ENCODE results near the gene IGF2BP3. TPM values are rescaled to one million over a fixed set of nuclear protein-coding genes. Genes with fewer than 3 reads are reported as not detected.

The IGF2BP3 gene
- polyA plus RNA-seq, 1 donor (not counting 4 experiments of a cell fraction or from before 2014, with no cell fraction given): 22.3 TPM

DNA sequence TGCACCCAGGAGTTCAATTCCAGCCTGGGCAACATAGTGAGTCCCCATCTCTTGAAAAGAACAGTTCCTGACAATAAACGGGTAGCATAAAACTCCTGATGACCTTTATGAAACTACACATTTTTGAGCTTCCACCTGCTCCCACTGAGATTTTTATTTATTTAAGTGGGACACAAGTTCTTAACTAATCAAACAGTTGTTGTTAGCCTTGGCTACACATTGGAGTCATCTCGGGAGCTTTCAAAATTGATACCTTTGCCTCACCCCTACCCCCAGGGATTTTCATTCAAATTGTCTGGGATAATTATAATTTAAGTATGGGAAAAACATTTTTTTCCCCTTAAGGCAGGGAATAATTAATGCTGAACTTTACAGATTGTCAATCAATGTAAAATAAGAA is 131.9 kb downstream of the IGF2BP3 start:
- H4K20me1 ChIP-seq (ENCODE audit: control insufficient read depth, extremely low read depth, insufficient read depth, low read length): no peaks in the 10 kb centered on the region
- no peaks in the 10 kb centered on the region for H3K9me1 ChIP-seq (ENCODE audit: control insufficient read depth, extremely low read depth, insufficient read depth, low read length)
- dilution Hi-C loops (cut with MboI; ENCODE audit: extremely low pct_ligation_motif_present, low sequenced_read_pairs): no loop called here
- no peak overlapping the region for H3K4me2 ChIP-seq (ENCODE audit: control insufficient read depth, extremely low read depth, insufficient read depth, low read depth, low read length)
- H3K9ac ChIP-seq (ENCODE audit: control insufficient read depth, extremely low read depth, insufficient read depth, low read length): no peak overlapping the region
- peaks cover 18% of the 10 kb centered on the region for H3K4me1 ChIP-seq (ENCODE audit: control insufficient read depth, extremely low read depth, insufficient read depth, low read length)
- no peaks in the 10 kb centered on the region for H3K9me3 ChIP-seq (ENCODE audit: control insufficient read depth, low read depth, low read length)
- no peak for DNase-seq (ENCODE audit: low read depth, low spot score)
- no peaks in the 10 kb centered on the region for H3K27me3 ChIP-seq (ENCODE audit: control insufficient read depth, extremely low read depth, insufficient read depth, low read length)
- no peak for FAIRE-seq
- no peak overlapping the region for H3K4me3 ChIP-seq (ENCODE audit: control insufficient read depth in 2 of 3, extremely low read depth in 1 of 3, insufficient read depth in 2 of 3, low read depth in 1 of 3, low read length in 3 of 3)
- no peaks in the 10 kb centered on the region for H3K79me2 ChIP-seq (ENCODE audit: control insufficient read depth, insufficient read depth, low read length)
- TF ChIP-seq, protein P1, sequence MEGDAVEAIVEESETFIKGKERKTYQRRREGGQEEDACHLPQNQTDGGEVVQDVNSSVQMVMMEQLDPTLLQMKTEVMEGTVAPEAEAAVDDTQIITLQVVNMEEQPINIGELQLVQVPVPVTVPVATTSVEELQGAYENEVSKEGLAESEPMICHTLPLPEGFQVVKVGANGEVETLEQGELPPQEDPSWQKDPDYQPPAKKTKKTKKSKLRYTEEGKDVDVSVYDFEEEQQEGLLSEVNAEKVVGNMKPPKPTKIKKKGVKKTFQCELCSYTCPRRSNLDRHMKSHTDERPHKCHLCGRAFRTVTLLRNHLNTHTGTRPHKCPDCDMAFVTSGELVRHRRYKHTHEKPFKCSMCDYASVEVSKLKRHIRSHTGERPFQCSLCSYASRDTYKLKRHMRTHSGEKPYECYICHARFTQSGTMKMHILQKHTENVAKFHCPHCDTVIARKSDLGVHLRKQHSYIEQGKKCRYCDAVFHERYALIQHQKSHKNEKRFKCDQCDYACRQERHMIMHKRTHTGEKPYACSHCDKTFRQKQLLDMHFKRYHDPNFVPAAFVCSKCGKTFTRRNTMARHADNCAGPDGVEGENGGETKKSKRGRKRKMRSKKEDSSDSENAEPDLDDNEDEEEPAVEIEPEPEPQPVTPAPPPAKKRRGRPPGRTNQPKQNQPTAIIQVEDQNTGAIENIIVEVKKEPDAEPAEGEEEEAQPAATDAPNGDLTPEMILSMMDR (optimal IDR thresholded peaks at IDR 0.05 in 1 of 3, IDR thresholded peaks at IDR 0.05 in 1 of 3, conservative IDR thresholded peaks at IDR 0.05 in 1 of 3; ENCODE audit: extremely low read depth in 1 of 3, insufficient read depth in 2 of 3, low read length in 3 of 3): no peak
- TF ChIP-seq EZH2 (IDR thresholded peaks at IDR 0.05; ENCODE audit: low read length): no peak
- H3K36me3 ChIP-seq (ENCODE audit: control insufficient read depth in 2 of 2, extremely low read depth in 1 of 2, insufficient read depth in 2 of 2, low read length in 2 of 2): peaks cover 3 to 7% of the 10 kb centered on the region in 2 experiments
- H2AFZ ChIP-seq (ENCODE audit: control insufficient read depth, low read length): no peak overlapping the region
- no peak overlapping the region for H3K27ac ChIP-seq (ENCODE audit: control insufficient read depth, insufficient read depth, low read length)

DNA sequence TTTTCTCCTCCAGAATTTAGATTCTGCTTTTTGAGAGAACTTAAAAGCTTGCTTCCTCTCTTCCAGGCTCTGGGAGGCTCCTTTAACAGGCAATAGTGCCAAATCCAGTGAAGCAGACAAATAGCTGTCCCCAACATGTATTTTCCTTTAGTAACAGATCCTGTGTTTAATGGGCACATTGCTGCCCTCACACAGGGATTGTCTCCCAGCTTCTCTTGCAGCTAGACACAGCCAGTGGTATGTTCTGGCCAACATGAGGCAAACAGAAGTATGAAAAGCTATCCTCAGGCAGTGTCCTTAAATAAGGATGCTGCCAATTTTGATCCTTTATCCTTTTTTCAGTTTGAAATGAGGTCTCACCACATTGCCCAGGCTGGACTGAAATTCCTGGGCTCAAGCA is 132.9 kb downstream of the IGF2BP3 start:
- DNase-seq (ENCODE audit: low read depth, low spot score) (no peak), FAIRE-seq (no peak)
- TF ChIP-seq EZH2 (IDR thresholded peaks at IDR 0.05; ENCODE audit: low read length): no peak
- TF ChIP-seq, protein P1 (optimal IDR thresholded peaks at IDR 0.05 in 1 of 3, IDR thresholded peaks at IDR 0.05 in 1 of 3, conservative IDR thresholded peaks at IDR 0.05 in 1 of 3; ENCODE audit: extremely low read depth in 1 of 3, insufficient read depth in 2 of 3, low read length in 3 of 3): no peak
- Histone ChIP-seq H3K4me3 (ENCODE audit: control insufficient read depth in 2 of 3, extremely low read depth in 1 of 3, insufficient read depth in 2 of 3, low read depth in 1 of 3, low read length in 3 of 3) (no peak overlapping the region), H3K36me3 (ENCODE audit: control insufficient read depth in 2 of 2, extremely low read depth in 1 of 2, insufficient read depth in 2 of 2, low read length in 2 of 2) (peaks cover 3 to 5% of the 10 kb centered on the region in 2 experiments), H2AFZ (ENCODE audit: control insufficient read depth, low read length) (no peak overlapping the region), H3K27me3 (ENCODE audit: control insufficient read depth, extremely low read depth, insufficient read depth, low read length) (no peaks in the 10 kb centered on the region), H3K9me3 (ENCODE audit: control insufficient read depth, low read depth, low read length) (no peaks in the 10 kb centered on the region), H4K20me1 (ENCODE audit: control insufficient read depth, extremely low read depth, insufficient read depth, low read length) (no peaks in the 10 kb centered on the region), H3K79me2 (ENCODE audit: control insufficient read depth, insufficient read depth, low read length) (no peaks in the 10 kb centered on the region), H3K4me1 (ENCODE audit: control insufficient read depth, extremely low read depth, insufficient read depth, low read length) (peaks cover 24% of the 10 kb centered on the region), H3K4me2 (ENCODE audit: control insufficient read depth, extremely low read depth, insufficient read depth, low read depth, low read length) (no peak overlapping the region), H3K27ac (ENCODE audit: control insufficient read depth, insufficient read depth, low read length) (no peak overlapping the region), H3K9ac (ENCODE audit: control insufficient read depth, extremely low read depth, insufficient read depth, low read length) (no peak overlapping the region), H3K9me1 (ENCODE audit: control insufficient read depth, extremely low read depth, insufficient read depth, low read length) (no peaks in the 10 kb centered on the region)
- dilution Hi-C loops (cut with MboI; ENCODE audit: extremely low pct_ligation_motif_present, low sequenced_read_pairs): no loop called here

Measured in keratinocyte (primary cell).